ENCODE data around the gene ANKFY1.

The ANKFY1 gene

GRCh38 chr17:4221899-4222659, 41.7 kb downstream of the ANKFY1 start:
- Histone ChIP-seq H3K9ac (ENCODE audit: low read length) (no peak overlapping the region), H3K27me3 (ENCODE audit: control insufficient read depth, insufficient read depth, low read length) (no peaks in the 10 kb centered on the region), H3K27ac (ENCODE audit: low read depth, low read length) (peak overlapping the region; percentile 96), H3K4me3 (ENCODE audit: low read length) (no peak overlapping the region), H3K4me1 (ENCODE audit: control insufficient read depth, insufficient read depth, low read length) (peaks cover 21% of the 10 kb centered on the region), H3K36me3 (ENCODE audit: control insufficient read depth, insufficient read depth, low read length) (peaks cover 3% of the 10 kb centered on the region)

GRCh38 chr17:4221163-4221562, 42.6 kb downstream of the ANKFY1 start:
- peaks cover 3% of the 10 kb centered on the region for H3K36me3 ChIP-seq (ENCODE audit: control insufficient read depth, insufficient read depth, low read length)

GRCh38 chr17:4220655-4221054, 43.1 kb downstream of the ANKFY1 start:
- no peak overlapping the region for H3K4me3 ChIP-seq (ENCODE audit: low read length)
- H3K36me3 ChIP-seq (ENCODE audit: control insufficient read depth, insufficient read depth, low read length) = peaks cover under 1% of the 10 kb centered on the region
- peak overlapping the region; percentile 96 for H3K27ac ChIP-seq (ENCODE audit: low read depth, low read length)
- peaks cover 26% of the 10 kb centered on the region for H3K4me1 ChIP-seq (ENCODE audit: control insufficient read depth, insufficient read depth, low read length)
- H3K9ac ChIP-seq (ENCODE audit: low read length) = no peak overlapping the region
- H3K27me3 ChIP-seq (ENCODE audit: control insufficient read depth, insufficient read depth, low read length) = no peaks in the 10 kb centered on the region

More at GRCh38 chr17:4221163-4221562, 42.6 kb downstream of the ANKFY1 start:
- peak overlapping the region; percentile 96 for H3K27ac ChIP-seq (ENCODE audit: low read depth, low read length)
- no peak overlapping the region for H3K4me3 ChIP-seq (ENCODE audit: low read length)
- H3K4me1 ChIP-seq (ENCODE audit: control insufficient read depth, insufficient read depth, low read length) = peaks cover 23% of the 10 kb centered on the region
- no peak overlapping the region for H3K9ac ChIP-seq (ENCODE audit: low read length)
- no peaks in the 10 kb centered on the region for H3K27me3 ChIP-seq (ENCODE audit: control insufficient read depth, insufficient read depth, low read length)

- Histone ChIP-seq H3K9ac (ENCODE audit: low read length) (no peak overlapping the region), H3K4me3 (ENCODE audit: low read length) (no peak overlapping the region), H3K4me1 (ENCODE audit: control insufficient read depth, insufficient read depth, low read length) (peaks cover 28% of the 10 kb centered on the region), H3K36me3 (ENCODE audit: control insufficient read depth, insufficient read depth, low read length) (no peaks in the 10 kb centered on the region), H3K27ac (ENCODE audit: low read depth, low read length) (peak overlapping the region; percentile 96), H3K27me3 (ENCODE audit: control insufficient read depth, insufficient read depth, low read length) (no peaks in the 10 kb centered on the region)
Measured at GRCh38 chr17:4219241-4219640, 44.5 kb downstream of the ANKFY1 start.

GRCh38 chr17:4215882-4216570, 47.8 kb downstream of the ANKFY1 start:
- H3K36me3 ChIP-seq (ENCODE audit: control insufficient read depth, insufficient read depth, low read length) = peaks cover 2% of the 10 kb centered on the region
- peaks cover 25% of the 10 kb centered on the region for H3K4me1 ChIP-seq (ENCODE audit: control insufficient read depth, insufficient read depth, low read length)
- H3K4me3 ChIP-seq (ENCODE audit: low read length) = no peak overlapping the region
- no peak overlapping the region for H3K9ac ChIP-seq (ENCODE audit: low read length)
- no peaks in the 10 kb centered on the region for H3K27me3 ChIP-seq (ENCODE audit: control insufficient read depth, insufficient read depth, low read length)
- H3K27ac ChIP-seq (ENCODE audit: low read depth, low read length) = peak overlapping the region; percentile 64

- H3K27ac ChIP-seq (ENCODE audit: low read depth, low read length) = no peak overlapping the region
- H3K36me3 ChIP-seq (ENCODE audit: control insufficient read depth, insufficient read depth, low read length) = peaks cover 2% of the 10 kb centered on the region
- no peaks in the 10 kb centered on the region for H3K27me3 ChIP-seq (ENCODE audit: control insufficient read depth, insufficient read depth, low read length)
- H3K4me3 ChIP-seq (ENCODE audit: low read length) = no peak overlapping the region
- H3K4me1 ChIP-seq (ENCODE audit: control insufficient read depth, insufficient read depth, low read length) = peaks cover 10% of the 10 kb centered on the region
- H3K9ac ChIP-seq (ENCODE audit: low read length) = no peak overlapping the region
Measured at GRCh38 chr17:4214157-4214556, 49.6 kb downstream of the ANKFY1 start.

GRCh38 chr17:4209611-4210010, 54.2 kb downstream of the ANKFY1 start:
- Histone ChIP-seq H3K36me3 (ENCODE audit: control insufficient read depth, insufficient read depth, low read length) (peaks cover 12% of the 10 kb centered on the region), H3K27ac (ENCODE audit: low read depth, low read length) (no peak overlapping the region), H3K9ac (ENCODE audit: low read length) (no peak overlapping the region)

GRCh38 chr17:4208238-4208637, 55.5 kb downstream of the ANKFY1 start:
- H3K4me3 ChIP-seq (ENCODE audit: low read length) = no peak overlapping the region
- H3K27ac ChIP-seq (ENCODE audit: low read depth, low read length) = peak overlapping the region; percentile 24
- H3K4me1 ChIP-seq (ENCODE audit: control insufficient read depth, insufficient read depth, low read length) = peaks cover 22% of the 10 kb centered on the region
- peaks cover 12% of the 10 kb centered on the region for H3K36me3 ChIP-seq (ENCODE audit: control insufficient read depth, insufficient read depth, low read length)
- no peak overlapping the region for H3K9ac ChIP-seq (ENCODE audit: low read length)
- no peaks in the 10 kb centered on the region for H3K27me3 ChIP-seq (ENCODE audit: control insufficient read depth, insufficient read depth, low read length)

More at GRCh38 chr17:4209611-4210010, 54.2 kb downstream of the ANKFY1 start:
- Histone ChIP-seq H3K4me1 (ENCODE audit: control insufficient read depth, insufficient read depth, low read length) (peaks cover 17% of the 10 kb centered on the region), H3K4me3 (ENCODE audit: low read length) (no peak overlapping the region), H3K27me3 (ENCODE audit: control insufficient read depth, insufficient read depth, low read length) (no peaks in the 10 kb centered on the region)

- no peaks in the 10 kb centered on the region for H3K27me3 ChIP-seq (ENCODE audit: control insufficient read depth, insufficient read depth, low read length)
- peaks cover 12% of the 10 kb centered on the region for H3K36me3 ChIP-seq (ENCODE audit: control insufficient read depth, insufficient read depth, low read length)
- peak overlapping the region; percentile 43 for H3K27ac ChIP-seq (ENCODE audit: low read depth, low read length)
- H3K9ac ChIP-seq (ENCODE audit: low read length) = no peak overlapping the region
- H3K4me1 ChIP-seq (ENCODE audit: control insufficient read depth, insufficient read depth, low read length) = peaks cover 22% of the 10 kb centered on the region
- H3K4me3 ChIP-seq (ENCODE audit: low read length) = no peak overlapping the region
Measured at GRCh38 chr17:4206962-4207361, 56.8 kb downstream of the ANKFY1 start.

GRCh38 chr17:4205917-4206316, 57.9 kb downstream of the ANKFY1 start:
- Histone ChIP-seq H3K36me3 (ENCODE audit: control insufficient read depth, insufficient read depth, low read length) (peaks cover 11% of the 10 kb centered on the region), H3K4me1 (ENCODE audit: control insufficient read depth, insufficient read depth, low read length) (peaks cover 22% of the 10 kb centered on the region), H3K9ac (ENCODE audit: low read length) (no peak overlapping the region), H3K4me3 (ENCODE audit: low read length) (no peak overlapping the region), H3K27me3 (ENCODE audit: control insufficient read depth, insufficient read depth, low read length) (no peaks in the 10 kb centered on the region), H3K27ac (ENCODE audit: low read depth, low read length) (peak overlapping the region; percentile 50)

- H3K27ac ChIP-seq (ENCODE audit: low read depth, low read length) = peak overlapping the region; percentile 89
- no peak overlapping the region for H3K4me3 ChIP-seq (ENCODE audit: low read length)
- H3K4me1 ChIP-seq (ENCODE audit: control insufficient read depth, insufficient read depth, low read length) = peaks cover 22% of the 10 kb centered on the region
- no peaks in the 10 kb centered on the region for H3K27me3 ChIP-seq (ENCODE audit: control insufficient read depth, insufficient read depth, low read length)
- peaks cover 11% of the 10 kb centered on the region for H3K36me3 ChIP-seq (ENCODE audit: control insufficient read depth, insufficient read depth, low read length)
- H3K9ac ChIP-seq (ENCODE audit: low read length) = no peak overlapping the region
Measured at GRCh38 chr17:4204710-4205173, 59.0 kb downstream of the ANKFY1 start.

GRCh38 chr17:4204190-4204589, 59.6 kb downstream of the ANKFY1 start:
- Histone ChIP-seq H3K36me3 (ENCODE audit: control insufficient read depth, insufficient read depth, low read length) (peaks cover 11% of the 10 kb centered on the region), H3K4me3 (ENCODE audit: low read length) (no peak overlapping the region), H3K9ac (ENCODE audit: low read length) (no peak overlapping the region)

More at GRCh38 chr17:4204190-4204589, 59.6 kb downstream of the ANKFY1 start:
- peak overlapping the region; percentile 86 for H3K27ac ChIP-seq (ENCODE audit: low read depth, low read length)
- peaks cover 22% of the 10 kb centered on the region for H3K4me1 ChIP-seq (ENCODE audit: control insufficient read depth, insufficient read depth, low read length)
- H3K27me3 ChIP-seq (ENCODE audit: control insufficient read depth, insufficient read depth, low read length) = no peaks in the 10 kb centered on the region

Data from rectal smooth muscle tissue (tissue), 1 donor.